Keratinocyte (primary cell): Measurements from ENCODE around the gene CBX7. TPM values are rescaled to one million over a fixed set of nuclear protein-coding genes. Genes with fewer than 3 reads are reported as not detected.

Experiments used
- DNase-seq: peaks from one replicate; pipeline ENCODE4 v3.0.0-alpha.2; 2011; ENCODE audit warnings: low read depth, missing footprints, low spot score
- FAIRE-seq: peaks from 2 replicates; lab custom pipeline; 2011; peaks lifted over from hg19 to GRCh38; lab: Jason Lieb, UNC
- H2AFZ ChIP-seq: 2 replicates; pipeline ENCODE4 v1.6.0; 2012; ENCODE audit warnings: low read length, control low read depth, inconsistent platforms; ENCODE audit not compliant: control insufficient read depth
- H3K27ac ChIP-seq: 2 replicates; pipeline ENCODE4 v1.5.1; 2011; ENCODE audit warnings: low read length; ENCODE audit not compliant: control insufficient read depth, insufficient read depth
- H3K27me3 ChIP-seq: 3 replicates; pipeline ENCODE4 v1.6.0; 2011; ENCODE audit warnings: low read length; ENCODE audit not compliant: control insufficient read depth, insufficient read depth; ENCODE audit errors: extremely low read depth
- H3K36me3 ChIP-seq, 2 experiments: 2 replicates in 1 of 2; 3 replicates in 1 of 2; pipeline ENCODE4 v1.5.1; 2011; ENCODE audit warnings: low read length in 2 of 2, mild to moderate bottlenecking in 1 of 2; ENCODE audit not compliant: control insufficient read depth in 2 of 2, insufficient read depth in 2 of 2; ENCODE audit errors: extremely low read depth in 1 of 2
- H3K4me1 ChIP-seq: 3 replicates; pipeline ENCODE4 v1.5.1; 2011; ENCODE audit warnings: low read length; ENCODE audit not compliant: control insufficient read depth, insufficient read depth; ENCODE audit errors: extremely low read depth
- H3K4me2 ChIP-seq: 3 replicates; pipeline ENCODE4 v1.6.0; 2011; ENCODE audit warnings: low read depth, low read length; ENCODE audit not compliant: control insufficient read depth, insufficient read depth; ENCODE audit errors: extremely low read depth
- H3K4me3 ChIP-seq, 3 experiments: fragments of 200-600 bp in 1 of 3; sonication (generic) in 1 of 3; 2 replicates in 2 of 3; 3 replicates in 1 of 3; pipeline ENCODE4 v1.5.1; 2011 to 2016; ENCODE audit warnings: low read length in 3 of 3, mild to moderate bottlenecking in 3 of 3, control low read depth in 2 of 3, inconsistent platforms in 1 of 3, low read depth in 1 of 3, mixed read lengths in 1 of 3, mixed run types in 1 of 3, moderate library complexity in 1 of 3; ENCODE audit not compliant: control insufficient read depth in 2 of 3, insufficient read depth in 2 of 3; ENCODE audit errors: extremely low read depth in 1 of 3
- H3K79me2 ChIP-seq: 2 replicates; pipeline ENCODE4 v1.6.0; 2012; ENCODE audit warnings: low read length; ENCODE audit not compliant: control insufficient read depth, insufficient read depth
- H3K9ac ChIP-seq: 3 replicates; pipeline ENCODE4 v1.6.0; 2011; ENCODE audit warnings: low read length; ENCODE audit not compliant: control insufficient read depth, insufficient read depth; ENCODE audit errors: extremely low read depth
- H3K9me1 ChIP-seq: 3 replicates; pipeline ENCODE4 v1.6.0; 2011; ENCODE audit warnings: low read length; ENCODE audit not compliant: control insufficient read depth, insufficient read depth; ENCODE audit errors: extremely low read depth
- H3K9me3 ChIP-seq: 2 replicates; pipeline ENCODE4 v1.5.1; 2012; ENCODE audit warnings: low read depth, low read length; ENCODE audit not compliant: control insufficient read depth
- H4K20me1 ChIP-seq: 3 replicates; pipeline ENCODE4 v1.6.0; 2011; ENCODE audit warnings: low read length; ENCODE audit not compliant: control insufficient read depth, insufficient read depth; ENCODE audit errors: extremely low read depth
- CTCF ChIP-seq, 3 experiments: IDR thresholded peaks in 1 of 3; conservative IDR thresholded peaks in 1 of 3; optimal IDR thresholded peaks in 1 of 3; 2 replicates in 2 of 3; 3 replicates in 1 of 3; pipeline versions ENCODE3 to v1.5.1; 2011; ENCODE audit warnings: low read length in 3 of 3, mild to moderate bottlenecking in 3 of 3, moderate library complexity in 2 of 3, control low read depth in 1 of 3, inconsistent platforms in 1 of 3; ENCODE audit not compliant: insufficient read depth in 2 of 3; ENCODE audit errors: extremely low read depth in 1 of 3
- EZH2 ChIP-seq: IDR thresholded peaks from one replicate; pipeline ENCODE4 v1.6.1; 2012; ENCODE audit warnings: inconsistent platforms, mild to moderate bottlenecking, low read length, moderate library complexity
- dilution Hi-C: fragments of 300-500 bp; cut with MboI; formaldehyde crosslinking; loops from one replicate; pipeline ENCODE4 v1.7.0; 2020; ENCODE audit warnings: low sequenced_read_pairs; ENCODE audit not compliant: extremely low pct_ligation_motif_present
- polyA plus RNA-seq, 5 experiments: library from polyadenylated mRNA; depleted of rRNA in 3 of 5; stranded (reverse) in 3 of 5; stranded (forward) in 1 of 5; unstranded in 1 of 5; fragments of >200 nt; gene quantifications; 1 replicate in 1 of 5; 2 replicates in 3 of 5; 3 replicates in 1 of 5; pipeline versions ENCODE4 v1.2.1 to v1.2.3, GENCODE V29; 2011 to 2012; ENCODE audit warnings: missing spikeins in 2 of 5, low read depth in 1 of 5, low replicate concordance in 1 of 5

Gene CBX7
- polyA plus RNA-seq, 1 donor (not counting 4 experiments of a cell fraction or from before 2014, with no cell fraction given): 1.3 TPM

DNA sequence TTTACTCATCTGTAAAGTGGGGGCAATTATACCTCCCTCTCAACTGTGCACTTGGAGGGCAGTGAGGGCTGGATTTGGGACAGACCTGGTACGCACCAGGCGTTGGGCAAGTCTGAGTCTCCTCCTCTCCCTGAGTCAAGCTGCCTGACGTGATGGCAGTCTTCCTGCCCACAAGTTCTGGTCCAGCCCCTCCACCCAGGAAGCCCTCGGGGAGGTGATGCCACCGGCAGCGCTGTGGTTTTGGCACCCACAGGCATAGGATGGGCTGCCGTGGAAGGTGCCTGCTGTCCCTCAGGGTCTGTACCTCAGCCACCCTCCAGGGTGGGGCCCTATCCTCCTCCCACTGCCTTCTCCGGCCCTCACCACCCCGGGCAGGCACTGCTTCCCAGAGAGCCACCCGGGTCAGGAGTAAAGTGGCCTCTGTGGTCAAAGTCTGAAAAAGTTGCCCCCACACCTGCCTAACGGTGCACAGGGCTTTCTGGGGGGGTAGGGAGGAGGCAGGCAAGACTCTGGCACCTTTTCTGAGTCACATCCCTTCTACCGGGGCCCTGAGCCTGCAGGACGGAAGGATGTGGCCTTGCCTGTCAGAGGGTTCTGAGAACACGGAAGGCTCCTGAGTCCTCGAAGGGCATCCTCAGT, 61.9 kb downstream of the CBX7 start:
- Histone ChIP-seq H2AFZ (peak overlapping the region; percentile 41), H3K4me3 (peak overlapping the region in 1 of 3 experiments; percentile 24), H3K36me3 (no peaks in the 10 kb centered on the region), H3K27ac (peak overlapping the region; percentile 16), H3K27me3 (no peaks in the 10 kb centered on the region), H3K4me1 (peaks cover 25% of the 10 kb centered on the region), H3K9ac (peak overlapping the region; percentile 13), H3K79me2 (no peaks in the 10 kb centered on the region), H4K20me1 (no peaks in the 10 kb centered on the region), H3K9me1 (no peaks in the 10 kb centered on the region), H3K9me3 (no peaks in the 10 kb centered on the region), H3K4me2 (peak overlapping the region; percentile 71)
- TF ChIP-seq CTCF (optimal IDR thresholded peaks at IDR 0.05 in 1 of 3, IDR thresholded peaks at IDR 0.05 in 1 of 3, conservative IDR thresholded peaks at IDR 0.05 in 1 of 3; ENCODE audit: extremely low read depth in 1 of 3, insufficient read depth in 2 of 3, low read length in 3 of 3): no peak
- no peak for TF ChIP-seq EZH2
- FAIRE-seq (peak; percentile 100), DNase-seq (peak; percentile 86)
- dilution Hi-C loops: no loop called here

- no peak for TF ChIP-seq EZH2
- TF ChIP-seq CTCF (optimal IDR thresholded peaks at IDR 0.05 in 1 of 3, IDR thresholded peaks at IDR 0.05 in 1 of 3, conservative IDR thresholded peaks at IDR 0.05 in 1 of 3; ENCODE audit: extremely low read depth in 1 of 3, insufficient read depth in 2 of 3, low read length in 3 of 3): no peak
- H4K20me1 ChIP-seq: no peaks in the 10 kb centered on the region
- peak overlapping the region; percentile 16 for H3K27ac ChIP-seq
- H3K36me3 ChIP-seq: no peaks in the 10 kb centered on the region
- no peaks in the 10 kb centered on the region for H3K79me2 ChIP-seq
- no peaks in the 10 kb centered on the region for H3K27me3 ChIP-seq
- H3K4me1 ChIP-seq: peaks cover 25% of the 10 kb centered on the region
- H3K9me3 ChIP-seq: no peaks in the 10 kb centered on the region
- H2AFZ ChIP-seq: no peak overlapping the region
- H3K9me1 ChIP-seq: no peaks in the 10 kb centered on the region
- DNase-seq (no peak), FAIRE-seq (no peak)
- no peak overlapping the region for H3K9ac ChIP-seq
- peak overlapping the region; percentile 71 for H3K4me2 ChIP-seq
- no peak overlapping the region for H3K4me3 ChIP-seq
- dilution Hi-C loops: no loop called here
These were observed 62.6 kb downstream of the CBX7 start for GRCh38 chr22:39089928-39090327.
